Measurements from ENCODE around the gene PKNOX1.
"Not testable (repeated sequence)": the region's sequence is repeated elsewhere in the genome, so short reads cannot be mapped to it uniquely, and the experiment has no call there.

Gene PKNOX1

DNA sequence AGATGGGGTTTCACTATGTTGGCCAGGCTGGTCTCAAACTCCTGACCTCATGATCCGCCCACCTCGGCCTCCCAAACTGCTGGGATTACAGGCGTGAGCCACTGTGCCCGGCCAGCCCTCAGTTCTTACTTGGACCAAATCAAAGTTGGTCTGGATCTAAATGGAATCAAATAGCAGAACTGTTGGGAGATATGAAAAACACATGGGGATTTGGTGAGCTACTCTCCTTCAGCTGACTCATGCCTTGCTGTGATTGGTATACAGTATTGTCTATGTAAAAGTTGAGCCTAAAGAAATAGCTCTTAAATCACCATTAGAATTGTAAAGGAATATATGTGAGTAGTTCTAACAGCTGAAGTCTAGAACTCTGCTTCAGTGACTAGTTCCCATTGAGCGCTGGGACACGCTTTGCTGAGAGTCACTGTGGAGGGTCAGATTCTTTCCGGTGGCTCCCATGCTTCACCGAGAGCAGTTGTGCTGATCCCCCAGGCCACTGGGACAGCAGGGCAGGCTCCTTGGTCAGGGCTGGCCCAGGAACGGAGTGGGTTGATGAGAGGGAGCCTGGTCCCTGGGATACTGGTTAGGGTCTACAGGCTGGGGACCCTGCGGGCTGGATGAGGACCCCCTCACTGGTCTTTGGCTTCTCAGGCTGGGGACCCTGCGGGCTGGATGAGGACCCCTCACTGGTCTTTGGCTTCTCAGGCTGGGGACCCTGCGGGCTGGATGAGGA is 14.0 kb downstream of the PKNOX1 start:
- DNase-seq: no peak

DNA sequence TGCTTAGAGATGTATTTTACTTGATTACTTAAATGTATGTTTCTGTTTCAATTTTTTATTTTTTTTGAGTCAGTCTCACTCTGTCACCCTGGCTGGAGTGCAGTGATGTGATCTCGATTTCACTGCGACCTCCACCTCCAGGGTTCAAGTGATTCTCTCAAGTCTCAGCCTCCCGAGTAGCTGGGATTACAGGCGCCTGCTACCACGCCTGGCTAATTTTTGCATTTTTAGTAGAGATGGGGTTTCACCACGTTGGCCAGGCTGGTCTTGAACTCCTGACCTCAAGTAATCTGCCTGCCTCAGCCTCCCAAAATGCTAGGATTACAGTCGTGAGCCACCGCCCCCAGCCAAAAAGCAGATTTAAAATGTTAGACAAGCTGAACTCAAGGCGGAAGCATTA is 15.0 kb downstream of the PKNOX1 start:
- DNase-seq: not testable (repeated sequence)

DNA sequence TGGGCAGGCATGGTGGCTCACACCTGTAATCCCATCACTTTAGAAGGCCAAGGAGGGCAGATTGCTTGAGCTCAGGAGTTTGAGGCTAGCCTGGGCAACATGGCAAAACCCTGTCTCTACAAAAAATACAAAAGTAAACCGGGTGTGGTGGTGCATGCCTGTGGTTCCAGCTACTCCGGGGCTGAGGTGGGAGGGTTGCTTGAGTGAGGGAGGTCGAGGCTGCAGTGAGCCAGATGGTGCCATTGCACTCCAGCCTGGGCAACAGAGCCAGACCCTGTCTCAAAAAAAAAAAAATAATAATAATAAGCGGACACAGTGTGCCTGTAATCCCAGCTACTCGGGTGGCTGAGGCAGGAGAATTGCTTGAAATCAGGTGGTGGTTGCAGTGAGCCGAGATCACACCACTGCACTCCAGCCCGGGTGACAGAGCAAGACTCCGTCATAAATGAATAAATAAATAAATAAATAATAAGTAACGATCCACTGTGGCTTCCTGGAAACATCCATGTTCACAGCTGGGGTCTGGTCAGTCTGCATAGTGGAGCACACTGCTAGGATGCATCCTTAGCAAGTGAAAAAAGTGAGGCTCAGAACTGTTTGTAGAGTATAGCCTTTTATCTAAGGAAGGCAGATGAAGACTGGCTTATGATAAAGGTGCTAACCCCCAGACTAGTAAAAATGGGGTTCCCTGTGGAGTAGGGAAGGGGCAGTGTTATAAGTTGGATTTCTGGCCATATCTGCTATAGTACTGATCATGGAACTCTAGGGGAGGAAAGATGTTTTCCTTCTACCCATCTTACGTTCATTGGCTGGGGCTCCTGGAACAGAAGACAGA is 15.7 kb downstream of the PKNOX1 start:
- no peak for DNase-seq

DNA sequence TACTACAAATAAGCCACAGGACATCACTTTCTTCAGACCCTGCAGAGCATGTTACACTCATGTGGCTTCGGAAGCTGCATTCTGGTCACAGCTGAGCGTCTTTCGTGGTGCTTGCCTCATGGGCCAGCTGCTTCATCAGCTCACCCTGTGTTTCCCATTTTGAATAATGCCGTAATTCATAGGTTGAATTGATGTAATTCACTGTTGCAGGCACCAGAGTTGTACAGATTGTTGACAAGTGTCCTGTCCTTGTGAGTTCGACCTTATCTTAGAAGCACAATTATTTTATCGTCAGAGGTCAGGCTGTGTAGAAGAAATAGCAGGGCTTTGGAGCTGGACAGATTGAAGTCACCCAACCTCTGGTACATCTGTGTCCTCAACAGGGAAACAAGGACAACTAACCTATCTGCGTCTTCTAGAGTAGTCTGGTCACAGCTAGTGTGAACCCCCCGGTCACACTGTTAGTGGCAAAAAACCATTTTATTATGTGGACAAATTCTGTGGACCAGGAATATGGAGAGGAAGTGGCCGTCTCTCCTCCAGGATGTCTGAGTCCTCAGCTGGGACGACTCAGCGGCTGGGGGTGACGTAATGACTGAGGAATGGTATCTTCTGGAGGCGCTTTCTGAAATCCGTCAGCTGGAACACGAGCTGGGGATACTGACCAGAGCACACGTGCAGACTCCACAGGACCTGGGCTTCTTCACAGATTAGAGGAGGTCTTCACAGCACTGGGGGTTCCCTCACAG is 17.8 kb downstream of the PKNOX1 start:
- DNase-seq: no peak

DNA sequence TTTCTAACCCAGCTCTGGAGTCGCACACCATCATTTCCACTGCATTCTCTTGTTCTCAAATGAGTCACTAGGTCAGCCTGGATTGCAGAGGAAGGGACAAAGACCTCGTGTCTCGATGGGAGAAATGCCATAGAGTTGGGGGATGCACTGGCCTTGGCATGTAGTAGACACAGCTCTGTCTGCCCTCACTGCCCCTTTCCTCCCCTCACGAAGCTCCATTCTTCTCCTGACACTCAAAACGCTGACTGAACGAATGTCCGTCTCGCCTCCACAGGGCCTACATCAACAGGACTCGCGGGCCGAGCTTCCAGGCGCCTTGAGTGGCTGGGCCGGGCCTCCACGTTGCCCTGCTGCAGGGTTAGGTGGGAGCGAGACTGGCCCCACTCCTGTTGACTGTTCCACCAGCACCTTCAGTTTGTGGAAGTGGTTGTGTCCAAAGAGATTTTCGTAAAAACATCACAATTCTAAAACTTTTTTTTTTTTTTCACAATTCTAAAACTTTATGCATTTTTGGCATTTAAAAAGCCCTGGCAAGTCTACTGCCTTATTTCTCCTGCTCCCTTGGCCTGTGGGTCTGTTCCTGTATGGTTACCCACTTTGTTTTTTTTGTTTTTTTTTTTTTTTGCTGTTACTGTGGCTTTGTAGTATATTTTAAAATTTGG is 18.8 kb downstream of the PKNOX1 start:
- DNase-seq: no peak

DNA sequence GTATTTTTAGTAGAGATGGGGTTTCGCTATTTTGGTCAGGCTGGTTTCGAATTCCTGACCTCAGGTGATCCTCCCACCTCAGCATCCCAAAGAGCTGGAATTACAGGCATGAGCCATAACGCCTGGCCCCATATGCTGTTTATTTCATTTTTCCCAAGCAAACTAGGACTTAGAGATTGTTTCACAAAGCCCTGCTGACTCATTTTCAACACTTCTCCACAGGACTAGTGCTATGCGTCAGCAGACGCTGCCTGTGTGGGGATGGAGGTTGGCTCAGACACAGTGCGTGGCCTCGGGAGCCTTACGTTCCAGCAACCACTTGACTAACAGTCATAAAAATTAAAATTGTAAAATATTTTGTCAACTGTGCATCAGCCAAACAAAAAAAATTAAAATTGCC is 22.7 kb downstream of the PKNOX1 start:
- no peak for DNase-seq

DNA sequence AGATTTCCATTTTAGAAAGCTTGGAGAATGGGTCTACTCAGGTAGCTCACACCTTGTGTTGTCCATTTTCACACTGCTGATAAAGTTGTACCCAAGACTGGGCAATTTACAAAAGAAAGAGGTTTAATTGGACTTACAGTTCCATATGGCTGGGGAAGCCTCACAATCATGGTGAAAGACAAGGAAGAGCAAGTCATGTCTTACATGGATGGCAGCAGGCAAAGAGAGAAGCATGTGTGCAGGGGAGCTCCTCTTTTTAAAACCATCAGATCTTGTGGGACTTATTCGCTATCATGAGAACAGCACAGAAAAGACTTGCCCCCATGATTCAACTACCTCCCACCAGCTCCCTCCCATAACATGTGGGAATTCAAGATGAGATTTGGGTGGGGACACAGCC is 23.6 kb downstream of the PKNOX1 start:
- not testable (repeated sequence) for DNase-seq

DNA sequence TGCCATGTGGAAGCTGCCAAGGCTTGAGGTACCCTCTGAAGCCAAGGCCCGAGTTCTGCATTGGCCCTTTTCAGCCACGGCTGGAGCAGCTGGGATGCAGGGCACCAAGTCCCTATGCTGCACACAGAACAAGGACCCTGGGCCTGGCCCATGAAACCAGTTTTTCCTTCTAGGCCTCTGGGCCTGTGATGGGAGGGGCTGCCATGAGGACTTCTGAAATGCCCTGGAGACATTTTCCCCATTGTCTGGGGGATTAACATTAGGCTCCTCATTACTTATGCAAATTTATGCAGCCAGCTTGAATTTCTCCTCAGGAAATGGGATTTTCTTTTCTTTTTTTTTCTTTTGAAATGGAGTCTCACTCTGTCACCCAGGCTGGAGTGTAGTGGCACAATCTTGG is 24.8 kb downstream of the PKNOX1 start:
- not testable (repeated sequence) for DNase-seq

DNA sequence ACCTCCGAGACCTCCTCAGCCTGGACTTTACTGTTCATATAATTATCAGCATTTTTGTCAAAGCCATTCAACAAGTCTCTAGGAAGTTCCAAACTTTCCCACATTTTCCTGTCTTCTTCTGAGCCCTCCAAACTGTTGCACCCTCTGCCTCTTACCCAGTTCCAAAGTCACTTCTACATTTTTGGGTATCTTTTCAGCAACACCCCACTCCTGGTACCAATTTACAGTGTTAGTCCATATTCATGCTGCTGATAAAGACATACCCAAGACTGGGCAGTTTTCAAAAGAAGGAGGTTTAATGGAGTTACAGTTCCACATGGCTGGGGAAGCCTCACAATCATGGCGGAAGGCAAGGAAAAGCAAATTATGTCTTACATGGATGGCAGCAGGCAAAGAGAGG is 25.7 kb downstream of the PKNOX1 start:
- not testable (repeated sequence) for DNase-seq

DNA sequence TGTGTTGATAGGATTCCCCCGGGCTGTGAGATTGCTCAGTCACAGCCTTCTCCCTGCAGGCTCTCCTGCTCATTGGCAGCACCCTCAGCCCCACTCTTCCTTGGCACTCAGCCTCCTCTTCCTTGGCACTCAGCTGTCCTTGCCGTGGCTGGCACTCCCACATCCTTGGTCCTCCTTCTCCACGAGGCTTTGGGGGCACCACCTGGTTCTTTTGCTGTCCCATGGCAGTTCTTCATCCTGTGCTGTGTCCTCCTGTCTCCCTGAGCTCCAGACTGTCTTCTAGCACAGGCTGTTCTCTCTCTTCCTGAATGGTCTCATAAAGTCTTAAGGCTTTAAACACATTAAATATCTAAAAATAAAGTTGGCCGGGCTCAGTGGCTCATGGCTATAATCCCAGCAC is 27.0 kb downstream of the PKNOX1 start:
- no peak for DNase-seq

DNA sequence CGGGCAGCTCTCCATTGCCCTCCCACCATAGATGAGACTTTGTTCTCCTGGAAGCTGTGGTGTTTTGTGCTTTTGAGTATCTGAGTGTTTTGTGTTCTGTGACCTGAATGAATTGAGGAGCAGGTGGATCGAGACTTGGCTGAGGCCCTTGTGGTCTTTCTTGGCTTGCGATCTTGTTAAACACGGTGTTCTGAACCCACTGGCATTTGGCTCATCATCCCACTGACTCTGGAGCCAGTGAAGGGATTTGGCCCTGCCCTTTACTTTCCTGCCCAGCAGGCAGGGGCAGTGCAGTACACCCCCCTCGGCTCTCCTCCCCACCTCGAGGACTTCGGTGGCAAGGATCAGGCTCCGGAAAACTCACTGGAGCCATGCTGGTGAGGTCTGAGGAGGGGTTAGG is 30.6 kb downstream of the PKNOX1 start:
- no peak for DNase-seq

DNA sequence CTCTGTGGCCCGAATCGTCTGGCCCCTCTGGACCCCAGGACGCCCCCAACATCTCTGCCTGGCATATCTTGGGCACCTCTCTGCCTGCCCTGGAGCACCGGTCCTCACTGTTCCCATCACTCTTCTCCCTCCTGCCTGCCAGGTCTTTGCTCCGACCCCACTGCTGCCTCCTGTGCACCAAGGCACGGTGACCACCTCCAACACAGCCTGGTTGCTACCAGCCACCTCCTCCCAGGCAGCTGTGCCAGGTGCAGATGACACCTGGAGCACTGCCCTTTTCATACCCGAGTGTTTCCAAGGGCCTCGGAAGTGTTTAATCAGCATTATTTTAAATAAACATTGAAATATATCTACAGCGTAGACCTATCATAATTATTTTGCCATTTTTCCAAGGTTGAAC is 31.3 kb downstream of the PKNOX1 start:
- no peak for DNase-seq

DNA sequence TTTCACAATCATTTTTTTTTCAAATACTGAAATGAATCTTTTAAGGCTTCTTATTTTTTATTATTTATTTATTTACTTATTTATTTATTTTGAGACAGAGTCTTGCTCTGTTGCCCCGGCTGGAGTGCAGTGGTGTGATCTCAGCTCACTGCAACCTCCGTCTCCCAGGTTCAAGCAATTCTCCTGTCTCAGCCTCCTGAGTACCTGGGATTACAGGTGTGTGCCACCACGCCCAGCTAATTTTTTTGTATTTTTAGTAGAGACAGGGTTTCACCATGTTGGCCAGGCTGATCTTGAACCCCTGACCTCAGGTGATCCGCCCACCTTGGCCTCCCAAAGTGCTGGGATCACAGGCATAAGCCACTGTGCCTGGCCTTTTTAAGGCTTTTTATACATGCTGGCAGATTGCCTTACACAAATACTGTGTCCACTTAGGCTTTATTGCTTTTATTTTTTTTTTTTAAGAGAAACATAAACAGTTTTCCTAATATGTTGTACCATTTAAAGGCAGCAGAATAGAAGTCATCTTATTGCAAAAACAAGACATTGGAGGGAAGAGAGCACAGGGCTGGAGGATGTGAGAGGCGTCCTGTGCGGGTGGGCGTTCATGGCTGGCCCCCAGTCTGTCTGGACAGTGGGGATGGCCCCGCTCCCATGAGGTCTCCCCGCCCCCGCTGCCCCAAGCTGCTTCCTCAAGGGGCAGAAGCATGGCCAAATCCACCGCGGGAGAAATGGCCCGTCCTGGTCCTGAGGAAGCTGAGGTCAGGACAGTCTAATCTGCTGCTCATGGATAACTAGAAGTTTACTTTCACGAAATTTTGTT is 31.9 kb downstream of the PKNOX1 start:
- not testable (repeated sequence) for DNase-seq

DNA sequence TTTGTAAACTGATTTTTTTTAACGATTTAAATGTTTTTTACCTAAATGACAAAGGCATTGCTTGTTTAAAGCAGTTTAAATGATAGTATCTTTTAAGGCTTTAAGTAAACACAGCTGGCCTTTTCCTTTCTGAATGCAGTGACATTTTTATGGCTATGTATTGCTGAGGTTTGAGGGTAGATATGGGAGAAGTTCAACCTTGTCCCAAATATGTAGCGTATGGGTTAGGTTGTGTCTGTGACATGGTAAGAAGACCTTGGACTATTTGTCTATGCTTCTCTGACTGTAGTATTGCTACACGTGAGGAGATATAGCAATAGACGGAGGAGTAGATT is 32.5 kb downstream of the PKNOX1 start:
- no peak for DNase-seq

DNA sequence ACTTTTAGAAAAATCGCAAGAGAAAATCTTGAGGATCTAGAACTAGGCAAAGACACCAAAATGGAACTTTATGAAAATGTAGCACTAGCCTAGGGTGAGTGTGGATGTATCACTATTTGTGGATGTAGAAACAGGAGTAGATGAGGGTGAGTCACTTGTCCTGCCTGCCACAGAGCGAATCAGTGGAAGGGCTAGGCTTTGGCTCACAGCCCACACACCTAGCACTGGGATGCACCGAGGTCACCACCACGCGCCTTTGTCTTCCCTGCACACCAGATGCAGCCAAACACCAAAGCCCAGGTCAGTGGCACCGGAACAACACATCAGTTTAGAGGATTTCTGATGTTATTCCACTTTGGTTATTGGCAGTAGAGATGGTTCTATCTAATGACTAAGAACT is 38.2 kb downstream of the PKNOX1 start:
- DNase-seq: no peak

DNA sequence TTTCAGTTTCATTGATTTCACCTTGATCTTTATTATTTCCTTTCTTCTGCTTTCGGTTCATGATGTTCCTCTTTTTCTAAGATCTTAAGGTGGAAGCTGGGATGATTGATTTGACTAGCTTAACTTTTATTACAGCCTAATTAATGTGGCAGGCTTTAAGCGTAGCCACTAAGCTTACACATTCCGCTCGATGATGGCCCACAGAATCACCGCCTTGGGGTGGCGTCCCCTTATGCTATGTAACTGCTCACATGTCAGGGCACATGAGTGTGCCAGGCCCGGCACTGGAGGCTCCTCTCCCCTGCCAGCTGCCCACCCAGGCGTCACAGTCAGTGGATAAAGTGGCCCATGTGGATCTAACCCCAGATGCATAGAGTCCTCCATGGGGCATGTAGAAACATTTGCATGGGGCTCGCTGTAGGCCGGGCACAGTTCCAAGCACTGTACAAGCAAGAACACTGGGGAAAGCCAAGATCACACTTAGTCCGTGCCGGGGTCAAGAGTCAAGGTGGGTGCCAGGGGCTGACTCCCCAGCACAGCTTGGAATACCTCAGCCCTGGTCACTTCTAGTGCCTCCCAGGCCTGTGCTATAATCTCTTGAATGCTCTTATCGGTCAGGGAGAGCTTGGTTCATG is 41.7 kb downstream of the PKNOX1 start:
- DNase-seq: no peak

DNA sequence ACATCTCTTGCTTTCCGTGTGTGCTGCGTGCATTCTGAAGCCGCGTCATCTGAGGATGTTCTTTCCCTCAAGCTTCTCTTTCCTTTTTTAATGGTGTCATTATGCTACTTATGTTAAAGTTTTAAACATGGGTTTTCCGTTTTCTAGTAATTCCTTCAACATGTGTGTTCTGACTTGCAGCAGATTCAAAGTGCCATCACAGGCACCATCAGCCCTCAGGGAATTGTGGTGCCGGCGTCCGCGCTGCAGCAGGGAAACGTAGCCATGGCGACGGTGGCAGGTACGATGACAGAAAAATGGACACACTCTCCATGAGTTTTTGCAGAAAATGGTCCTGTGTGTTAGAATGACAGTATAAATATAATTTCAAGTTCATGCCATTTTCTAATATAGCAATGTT is 42.4 kb downstream of the PKNOX1 start:
- DNase-seq: no peak

DNA sequence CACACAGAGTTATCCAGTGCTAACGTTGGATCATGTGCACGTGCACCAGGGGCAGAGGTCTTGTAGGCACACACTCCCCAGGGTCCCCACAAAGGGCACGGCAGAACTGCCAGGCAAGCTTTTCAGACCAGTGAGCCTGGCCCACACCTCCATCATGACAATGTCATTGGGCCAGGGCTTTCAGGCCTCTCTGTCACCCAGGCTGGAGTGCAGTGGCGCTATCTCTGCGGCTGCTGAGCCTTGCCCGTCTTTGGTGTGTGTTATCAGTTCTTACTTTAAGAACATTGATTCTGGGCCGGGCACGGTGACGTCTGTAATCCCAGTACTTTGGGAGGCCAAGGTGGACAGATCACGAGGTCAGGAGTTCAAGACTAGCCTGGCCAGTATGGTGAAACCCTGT is 44.2 kb downstream of the PKNOX1 start:
- DNase-seq: no peak

DNA sequence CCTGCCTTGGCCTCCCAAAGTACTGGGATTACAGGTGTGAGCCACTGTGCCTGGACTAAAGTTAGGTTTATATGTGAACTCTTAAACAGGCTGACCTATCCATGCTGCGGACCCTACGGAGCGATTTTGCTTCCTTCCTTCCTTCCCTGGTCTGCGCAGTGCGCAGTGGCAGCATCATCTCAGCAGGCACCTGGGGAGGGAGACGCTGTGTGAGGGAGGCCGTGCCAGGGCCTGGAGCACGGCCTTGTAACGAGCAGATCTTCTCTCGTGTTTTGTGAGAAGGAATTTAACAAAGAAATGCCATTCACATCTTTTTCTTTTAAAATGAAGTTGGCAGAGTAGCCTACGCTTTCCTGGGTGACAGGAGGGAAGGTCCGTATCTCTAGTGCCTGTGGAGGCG is 45.8 kb downstream of the PKNOX1 start:
- no peak for DNase-seq

DNA sequence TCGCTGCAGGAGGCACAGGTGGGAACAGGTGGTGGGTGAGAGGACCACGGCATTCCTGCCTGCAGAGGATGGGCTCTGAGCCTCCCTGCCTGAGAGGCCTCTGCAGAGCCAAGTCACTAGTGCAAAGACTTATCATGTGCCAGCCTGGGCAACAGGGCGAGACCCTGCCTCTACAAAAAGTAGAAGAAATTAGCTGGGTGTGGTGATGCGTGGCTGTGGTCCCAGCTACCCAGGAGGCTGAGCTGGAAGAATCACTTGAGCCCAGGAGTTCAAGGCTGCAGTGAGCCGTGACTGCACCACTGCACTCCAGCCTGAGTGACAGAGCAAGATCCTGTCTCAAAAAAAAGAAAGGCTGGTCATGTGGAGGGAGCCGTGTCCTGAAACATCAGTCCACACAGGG is 46.4 kb downstream of the PKNOX1 start:
- no peak for DNase-seq

DNA sequence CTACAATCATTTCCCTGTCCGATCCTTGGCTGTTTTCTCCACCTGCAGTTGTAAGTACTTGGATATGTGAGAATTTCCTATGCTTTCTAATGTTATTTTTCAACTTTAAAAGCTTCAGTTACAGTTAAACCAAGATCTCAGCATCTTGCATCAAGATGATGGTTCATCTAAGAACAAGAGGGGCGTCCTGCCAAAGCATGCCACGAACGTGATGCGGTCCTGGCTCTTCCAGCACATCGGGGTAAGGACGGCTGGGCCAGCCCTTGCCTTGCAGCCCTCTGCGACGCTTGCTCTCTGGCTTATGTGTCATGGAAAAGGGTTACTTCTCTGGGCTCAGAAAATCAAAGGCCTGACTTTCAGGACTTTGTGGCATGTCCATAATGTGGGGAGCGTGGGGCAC is 46.8 kb downstream of the PKNOX1 start:
- DNase-seq: no peak
